HEK293T (cell line): Measurements from ENCODE around the gene RRAGC.

Experiments
- SP1 ChIP-seq: fragments of 450-650 bp; IDR thresholded peaks from 2 replicates; pipeline ENCODE4 v1.6.1; 2017
- SUZ12 ChIP-seq: fragments of 450-650 bp; IDR thresholded peaks from 2 replicates; pipeline ENCODE4 v1.6.1; 2016; ENCODE audit warnings: mild to moderate bottlenecking

DNA sequence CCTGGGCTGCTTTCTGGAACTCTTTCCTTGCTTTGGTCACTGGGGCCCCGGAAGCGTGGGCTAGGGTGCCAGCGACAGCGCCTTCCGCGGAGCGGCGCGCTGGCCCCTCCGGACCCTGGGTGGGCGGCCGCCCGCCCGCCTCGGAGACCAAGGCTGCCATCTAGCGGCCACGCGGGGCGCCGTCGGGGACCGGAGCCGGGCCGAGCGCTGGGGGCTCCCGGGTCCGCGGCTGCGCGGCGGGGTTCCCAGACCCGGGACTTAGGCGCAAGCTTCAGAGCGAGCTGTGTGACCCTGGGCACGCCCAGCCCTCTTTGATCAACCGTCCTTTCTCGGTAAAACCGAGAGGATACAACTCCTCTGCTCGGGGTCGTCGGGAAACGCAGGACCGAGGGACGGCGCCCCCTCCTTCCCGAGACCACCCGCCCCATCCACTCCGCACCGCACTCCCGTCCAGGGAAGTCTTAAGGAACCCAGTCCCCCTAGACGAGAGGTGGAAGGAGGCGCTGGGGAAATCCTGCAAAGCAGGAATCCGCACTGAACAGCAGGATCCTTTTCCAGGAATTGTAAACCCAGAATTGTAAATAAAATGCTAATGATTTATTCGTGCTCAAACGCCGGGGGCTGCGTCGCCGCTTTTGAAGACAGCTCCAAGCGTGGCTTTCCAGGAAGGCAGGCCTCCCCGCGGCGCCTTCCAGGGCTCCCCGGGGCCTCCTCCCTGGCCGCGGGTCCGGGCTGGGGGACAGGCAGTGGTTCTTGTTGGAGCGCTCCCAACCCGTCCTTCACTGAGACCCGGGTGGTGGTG is 41.2 kb downstream of the RRAGC start:
- TF ChIP-seq SP1 (no peak), SUZ12 (no peak)
